ENCODE results near the gene TSGA10IP. TPM values are rescaled to one million over a fixed set of nuclear protein-coding genes. Genes with fewer than 3 reads are reported as not detected.

Gene TSGA10IP
- total RNA-seq, 1 donor from 2014 or later: 0.68 TPM

DNA sequence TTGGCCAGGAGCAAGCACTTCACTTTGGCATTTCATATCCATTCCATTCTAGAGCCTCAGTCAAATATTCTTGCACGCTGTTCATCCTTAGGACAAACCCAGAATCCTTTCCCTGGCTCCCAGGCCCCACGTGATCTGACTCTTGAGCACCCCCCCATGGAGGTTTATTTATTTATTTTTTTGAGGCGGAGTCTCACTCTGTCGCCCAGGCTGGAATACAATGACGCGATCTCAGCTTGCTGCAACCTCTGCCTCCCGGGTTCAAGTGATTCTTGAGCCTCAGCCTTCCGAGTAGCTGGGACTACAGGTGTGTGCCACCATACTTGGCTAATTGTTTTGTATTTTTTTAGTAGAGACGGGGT is 12.7 kb upstream of the TSGA10IP start:
- H3K36me3 Mint-ChIP-seq: no peaks in the 10 kb centered on the region
- no peak overlapping the region for H3K27ac Mint-ChIP-seq
- H3K9me3 Mint-ChIP-seq: no peaks in the 10 kb centered on the region
- peaks cover 4% of the 10 kb centered on the region for H3K4me1 Mint-ChIP-seq (ENCODE audit: unreplicated experiment)
- no peak overlapping the region for H3K4me3 Mint-ChIP-seq
- peaks cover 2% of the 10 kb centered on the region for H3K27me3 Mint-ChIP-seq
- TF ChIP-seq, protein P1, sequence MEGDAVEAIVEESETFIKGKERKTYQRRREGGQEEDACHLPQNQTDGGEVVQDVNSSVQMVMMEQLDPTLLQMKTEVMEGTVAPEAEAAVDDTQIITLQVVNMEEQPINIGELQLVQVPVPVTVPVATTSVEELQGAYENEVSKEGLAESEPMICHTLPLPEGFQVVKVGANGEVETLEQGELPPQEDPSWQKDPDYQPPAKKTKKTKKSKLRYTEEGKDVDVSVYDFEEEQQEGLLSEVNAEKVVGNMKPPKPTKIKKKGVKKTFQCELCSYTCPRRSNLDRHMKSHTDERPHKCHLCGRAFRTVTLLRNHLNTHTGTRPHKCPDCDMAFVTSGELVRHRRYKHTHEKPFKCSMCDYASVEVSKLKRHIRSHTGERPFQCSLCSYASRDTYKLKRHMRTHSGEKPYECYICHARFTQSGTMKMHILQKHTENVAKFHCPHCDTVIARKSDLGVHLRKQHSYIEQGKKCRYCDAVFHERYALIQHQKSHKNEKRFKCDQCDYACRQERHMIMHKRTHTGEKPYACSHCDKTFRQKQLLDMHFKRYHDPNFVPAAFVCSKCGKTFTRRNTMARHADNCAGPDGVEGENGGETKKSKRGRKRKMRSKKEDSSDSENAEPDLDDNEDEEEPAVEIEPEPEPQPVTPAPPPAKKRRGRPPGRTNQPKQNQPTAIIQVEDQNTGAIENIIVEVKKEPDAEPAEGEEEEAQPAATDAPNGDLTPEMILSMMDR (conservative IDR thresholded peaks at IDR 0.05): peak; percentile 59
- no peak for DNase-seq (ENCODE audit: extremely low spot score, unreplicated experiment)

DNA sequence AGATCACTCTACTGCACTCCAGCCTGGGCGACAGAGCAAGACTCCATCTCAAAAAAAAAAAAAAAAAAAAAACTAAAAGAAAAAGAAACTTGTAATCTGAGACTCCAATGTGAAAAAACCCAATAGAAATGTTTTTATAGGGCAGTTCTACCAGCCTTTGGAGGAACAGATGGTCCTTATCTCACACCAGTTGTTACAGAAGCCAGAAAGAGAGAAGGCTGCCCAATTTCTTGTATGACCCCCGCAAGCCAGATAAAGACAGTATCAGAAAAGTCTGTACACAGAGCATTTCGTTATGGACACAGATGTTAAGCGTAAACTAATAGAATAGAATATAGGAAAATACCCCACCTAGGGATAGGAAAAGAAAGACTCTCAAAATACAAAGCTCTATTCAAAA is 11.3 kb upstream of the TSGA10IP start:
- DNase-seq (ENCODE audit: extremely low spot score, unreplicated experiment): no peak
- Mint-ChIP-seq H3K27me3 (peaks cover 12% of the 10 kb centered on the region), H3K27ac (no peak overlapping the region), H3K4me3 (no peak overlapping the region), H3K4me1 (ENCODE audit: unreplicated experiment) (peaks cover 4% of the 10 kb centered on the region), H3K9me3 (no peaks in the 10 kb centered on the region), H3K36me3 (no peaks in the 10 kb centered on the region)
- TF ChIP-seq, protein P1 (conservative IDR thresholded peaks at IDR 0.05): no peak

DNA sequence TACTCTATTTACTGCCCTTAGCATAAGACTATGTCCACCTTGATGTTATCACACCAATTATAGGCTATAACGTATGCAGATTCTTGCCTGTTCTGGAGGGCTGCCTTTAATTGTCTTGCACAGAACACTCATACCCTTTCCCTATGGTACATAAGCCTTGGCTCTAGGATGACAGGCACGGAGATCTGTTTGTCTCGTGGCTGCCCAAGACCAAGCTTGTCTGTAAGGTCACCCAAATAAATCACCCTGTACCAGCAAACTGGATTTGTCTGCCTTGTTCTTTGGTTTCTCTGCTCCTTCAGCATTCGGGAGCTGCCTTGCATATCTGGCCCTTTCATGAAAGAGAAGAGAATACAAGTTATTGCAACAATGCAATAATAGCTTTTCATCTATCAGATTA is 7.5 kb upstream of the TSGA10IP start:
- no peaks in the 10 kb centered on the region for H3K9me3 Mint-ChIP-seq
- no peak overlapping the region for H3K27ac Mint-ChIP-seq
- H3K27me3 Mint-ChIP-seq: peaks cover 29% of the 10 kb centered on the region
- TF ChIP-seq, protein P1 (conservative IDR thresholded peaks at IDR 0.05): no peak
- peaks cover 4% of the 10 kb centered on the region for H3K4me1 Mint-ChIP-seq (ENCODE audit: unreplicated experiment)
- no peaks in the 10 kb centered on the region for H3K36me3 Mint-ChIP-seq
- no peak for DNase-seq (ENCODE audit: extremely low spot score, unreplicated experiment)
- no peak overlapping the region for H3K4me3 Mint-ChIP-seq

DNA sequence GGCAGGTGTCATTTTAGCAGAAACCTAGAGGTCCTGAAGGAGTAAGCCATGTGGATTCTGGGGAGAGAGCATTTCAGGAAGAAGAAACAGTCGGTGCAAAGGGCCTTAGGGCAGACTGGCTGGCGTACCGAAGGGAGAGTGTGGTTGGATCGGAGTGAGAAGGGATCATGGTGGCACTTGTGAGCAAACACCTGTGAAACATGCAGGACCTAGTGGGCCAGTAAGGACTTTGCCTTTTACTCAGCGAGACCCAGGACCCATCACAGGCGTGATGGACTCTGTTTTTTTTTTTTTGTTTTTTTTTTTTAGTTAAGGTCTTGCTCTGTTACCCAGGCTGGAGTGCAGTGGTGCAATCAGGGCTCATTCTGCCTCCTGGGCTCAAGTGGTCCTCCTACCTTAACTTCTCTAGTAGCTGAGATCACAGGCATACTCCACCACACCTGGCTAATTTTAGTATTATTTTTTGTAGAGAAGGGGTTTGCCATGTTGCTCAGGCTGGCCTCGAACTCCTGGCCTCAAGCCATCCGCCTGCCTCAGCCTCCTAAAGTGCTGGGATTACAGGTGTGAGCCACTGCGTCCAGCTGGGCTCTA is 3.5 kb upstream of the TSGA10IP start:
- no peak overlapping the region for H3K4me3 Mint-ChIP-seq
- H3K27ac Mint-ChIP-seq: no peak overlapping the region
- H3K27me3 Mint-ChIP-seq: peaks cover 29% of the 10 kb centered on the region
- H3K36me3 Mint-ChIP-seq: no peaks in the 10 kb centered on the region
- no peak for DNase-seq (ENCODE audit: extremely low spot score, unreplicated experiment)
- peaks cover 3% of the 10 kb centered on the region for H3K4me1 Mint-ChIP-seq (ENCODE audit: unreplicated experiment)
- TF ChIP-seq, protein P1 (conservative IDR thresholded peaks at IDR 0.05): no peak
- H3K9me3 Mint-ChIP-seq: no peaks in the 10 kb centered on the region

DNA sequence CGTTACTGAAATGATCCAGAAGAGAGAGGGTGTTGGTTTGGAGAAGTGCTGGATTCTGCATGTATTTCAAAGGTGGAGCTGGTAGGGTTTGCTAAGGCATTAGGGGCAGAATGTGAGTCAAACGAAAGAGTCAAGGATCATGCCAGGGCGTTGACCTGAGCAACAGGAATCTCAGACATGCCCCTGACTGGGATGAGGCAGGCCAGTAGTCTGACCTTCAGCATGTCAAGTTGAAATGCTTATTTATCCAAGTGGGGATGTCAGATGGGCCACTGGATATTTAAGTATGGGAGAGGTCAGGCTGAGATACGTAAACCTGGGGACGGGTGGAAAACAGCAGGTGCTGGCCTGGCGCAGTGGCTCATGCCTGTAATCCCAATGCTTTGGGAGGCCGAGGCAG is 2.7 kb upstream of the TSGA10IP start:
- Mint-ChIP-seq H3K4me1 (ENCODE audit: unreplicated experiment) (peaks cover 3% of the 10 kb centered on the region), H3K4me3 (no peak overlapping the region), H3K27me3 (peaks cover 28% of the 10 kb centered on the region), H3K27ac (no peak overlapping the region), H3K9me3 (no peaks in the 10 kb centered on the region), H3K36me3 (no peaks in the 10 kb centered on the region)
- TF ChIP-seq, protein P1 (conservative IDR thresholded peaks at IDR 0.05): no peak
- DNase-seq (ENCODE audit: extremely low spot score, unreplicated experiment): no peak

DNA sequence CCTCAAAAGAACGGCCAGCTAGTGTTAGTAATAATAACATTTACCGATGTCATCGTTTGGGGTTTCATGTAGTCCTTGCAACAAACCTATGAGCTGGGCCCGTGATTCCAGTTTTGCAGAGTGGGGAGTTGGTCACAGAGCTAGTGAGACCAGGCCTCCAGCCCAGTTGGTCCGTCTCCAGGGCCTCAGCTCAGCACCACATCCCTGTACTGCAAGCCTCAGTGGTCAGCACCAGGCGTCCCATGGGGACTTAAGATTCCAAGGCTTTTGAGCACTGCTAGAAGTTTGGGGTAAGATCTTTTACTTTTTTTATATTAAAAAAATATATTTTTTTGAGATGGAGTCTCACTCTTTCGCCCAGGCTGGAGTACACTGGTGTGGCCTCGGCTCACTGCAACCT is 1.1 kb upstream of the TSGA10IP start:
- peaks cover 3% of the 10 kb centered on the region for H3K4me1 Mint-ChIP-seq (ENCODE audit: unreplicated experiment)
- TF ChIP-seq, protein P1 (conservative IDR thresholded peaks at IDR 0.05): no peak
- no peaks in the 10 kb centered on the region for H3K36me3 Mint-ChIP-seq
- H3K9me3 Mint-ChIP-seq: no peaks in the 10 kb centered on the region
- peaks cover 26% of the 10 kb centered on the region for H3K27me3 Mint-ChIP-seq
- H3K27ac Mint-ChIP-seq: no peak overlapping the region
- no peak overlapping the region for H3K4me3 Mint-ChIP-seq
- no peak for DNase-seq (ENCODE audit: extremely low spot score, unreplicated experiment)

All from type B pancreatic cell (in vitro differentiated cells).